ENCODE data around the gene MICAL2.
A peak's percentile ranks its signal among the peaks of the same experiment; 100 is the strongest.

The MICAL2 gene

GRCh38 chr11:12278766-12279671, 168.6 kb downstream of the MICAL2 start:
- peak overlapping the region; percentile 75; the same call in 1 of the 2 replicates for H3K27ac ChIP-seq
- TF ChIP-seq, protein P1, sequence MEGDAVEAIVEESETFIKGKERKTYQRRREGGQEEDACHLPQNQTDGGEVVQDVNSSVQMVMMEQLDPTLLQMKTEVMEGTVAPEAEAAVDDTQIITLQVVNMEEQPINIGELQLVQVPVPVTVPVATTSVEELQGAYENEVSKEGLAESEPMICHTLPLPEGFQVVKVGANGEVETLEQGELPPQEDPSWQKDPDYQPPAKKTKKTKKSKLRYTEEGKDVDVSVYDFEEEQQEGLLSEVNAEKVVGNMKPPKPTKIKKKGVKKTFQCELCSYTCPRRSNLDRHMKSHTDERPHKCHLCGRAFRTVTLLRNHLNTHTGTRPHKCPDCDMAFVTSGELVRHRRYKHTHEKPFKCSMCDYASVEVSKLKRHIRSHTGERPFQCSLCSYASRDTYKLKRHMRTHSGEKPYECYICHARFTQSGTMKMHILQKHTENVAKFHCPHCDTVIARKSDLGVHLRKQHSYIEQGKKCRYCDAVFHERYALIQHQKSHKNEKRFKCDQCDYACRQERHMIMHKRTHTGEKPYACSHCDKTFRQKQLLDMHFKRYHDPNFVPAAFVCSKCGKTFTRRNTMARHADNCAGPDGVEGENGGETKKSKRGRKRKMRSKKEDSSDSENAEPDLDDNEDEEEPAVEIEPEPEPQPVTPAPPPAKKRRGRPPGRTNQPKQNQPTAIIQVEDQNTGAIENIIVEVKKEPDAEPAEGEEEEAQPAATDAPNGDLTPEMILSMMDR (conservative IDR thresholded peaks at IDR 0.05) = no peak

DNA sequence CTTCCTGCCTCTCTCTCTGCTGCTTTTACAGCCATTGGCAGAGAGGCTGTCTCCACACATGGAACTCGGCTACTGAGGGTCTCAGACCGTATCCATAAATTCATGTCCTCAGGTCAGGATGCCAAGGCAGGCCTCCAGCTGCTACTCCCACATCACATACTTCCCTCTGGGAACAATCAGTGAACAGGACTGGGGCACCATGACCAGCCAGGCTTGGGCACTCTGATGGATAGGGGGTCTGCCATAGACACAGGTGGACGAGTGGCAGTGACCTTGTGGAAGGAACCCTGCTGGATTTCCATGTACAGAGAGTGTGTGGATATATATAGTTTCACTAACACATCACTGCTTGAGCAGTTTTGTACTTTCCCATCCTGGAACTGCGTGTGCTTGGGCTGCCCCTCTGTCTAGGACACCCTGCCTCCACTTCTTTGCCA, 169.3 kb downstream of the MICAL2 start:
- TF ChIP-seq, protein P1 (conservative IDR thresholded peaks at IDR 0.05) = no peak
- peak overlapping the region; percentile 75 for H3K27ac ChIP-seq

DNA sequence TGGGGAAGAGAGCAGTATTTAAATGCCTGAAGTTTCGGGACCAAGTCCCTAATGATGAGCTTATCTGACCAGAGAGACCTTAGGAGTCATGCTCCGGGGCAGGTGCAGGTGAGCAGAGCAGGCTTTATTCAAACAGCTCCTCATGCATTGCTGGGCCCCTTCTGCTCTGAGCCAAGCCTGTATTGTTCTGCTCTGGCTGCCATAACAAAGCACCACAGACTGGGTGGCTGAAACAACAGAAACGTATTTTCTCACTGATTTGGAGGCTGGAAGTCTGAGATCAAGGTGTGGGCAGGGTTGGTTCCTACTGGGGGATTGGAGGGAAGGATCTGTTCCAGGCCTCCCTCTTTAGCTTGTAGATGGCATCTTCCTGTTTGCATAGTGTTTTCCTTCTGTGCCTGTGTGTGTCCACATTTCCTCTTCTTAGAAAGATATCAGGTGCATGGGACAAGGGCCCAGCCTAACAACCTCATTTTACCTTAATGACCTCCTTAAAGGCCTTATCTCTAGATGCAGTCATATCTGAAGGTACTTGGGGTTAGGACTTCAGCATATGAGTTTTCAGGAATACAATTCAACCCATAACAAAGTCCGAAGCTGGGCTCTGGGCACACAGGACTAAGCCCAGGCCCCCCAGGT, 169.9 kb downstream of the MICAL2 start:
- peak overlapping the region; percentile 75 for H3K27ac ChIP-seq
- TF ChIP-seq, protein P1 (conservative IDR thresholded peaks at IDR 0.05) = no peak

GRCh38 chr11:12280838-12281565, 170.6 kb downstream of the MICAL2 start:
- H3K27ac ChIP-seq = peak overlapping the region; percentile 75
- TF ChIP-seq, protein P1 (conservative IDR thresholded peaks at IDR 0.05) = no peak

DNA sequence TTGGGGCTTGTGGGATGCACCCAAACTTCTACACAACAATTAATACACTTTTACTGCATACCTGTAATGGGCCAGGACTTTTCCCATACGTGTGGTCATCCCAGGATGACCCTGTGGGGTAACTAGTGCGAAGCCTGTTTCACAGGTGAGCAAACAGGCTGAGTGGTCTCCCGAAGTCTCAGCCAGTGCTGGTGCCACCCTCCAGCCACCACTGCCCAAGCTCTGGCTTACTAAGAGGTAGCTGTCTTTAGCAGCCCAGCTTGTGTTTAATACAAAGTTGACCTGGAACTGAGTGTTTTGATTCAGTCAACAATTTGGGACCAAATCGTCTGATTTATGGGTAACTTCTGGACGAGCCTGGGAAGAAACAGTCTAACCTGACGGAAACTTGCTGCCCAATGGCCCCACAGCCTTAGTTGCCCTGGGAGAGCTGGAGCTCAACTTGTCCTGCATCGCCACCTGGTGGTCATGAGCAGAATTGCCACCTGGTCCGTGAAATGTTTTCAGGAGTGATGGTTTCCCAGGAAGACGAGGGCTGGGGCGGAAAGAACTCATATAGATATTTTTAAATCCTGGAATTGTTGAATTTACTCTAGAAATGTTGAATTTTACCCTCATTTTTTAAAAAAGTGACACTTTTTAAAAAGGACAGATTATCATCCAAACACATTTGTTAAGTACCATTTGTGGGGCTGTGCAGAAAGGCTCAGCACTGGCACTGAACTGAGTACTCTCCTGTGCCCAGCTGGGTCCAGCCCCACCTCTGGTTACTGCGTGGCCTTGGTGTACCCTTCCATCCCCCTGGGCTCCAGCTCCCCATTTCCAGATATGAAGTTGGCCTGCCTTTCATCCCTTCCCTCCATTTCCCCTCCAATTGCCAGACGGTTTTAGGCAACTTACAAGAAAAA, 171.4 kb downstream of the MICAL2 start:
- TF ChIP-seq, protein P1 (conservative IDR thresholded peaks at IDR 0.05) = peak; percentile 89
- peak overlapping the region; percentile 75; the same call in 1 of the 2 replicates for H3K27ac ChIP-seq

DNA sequence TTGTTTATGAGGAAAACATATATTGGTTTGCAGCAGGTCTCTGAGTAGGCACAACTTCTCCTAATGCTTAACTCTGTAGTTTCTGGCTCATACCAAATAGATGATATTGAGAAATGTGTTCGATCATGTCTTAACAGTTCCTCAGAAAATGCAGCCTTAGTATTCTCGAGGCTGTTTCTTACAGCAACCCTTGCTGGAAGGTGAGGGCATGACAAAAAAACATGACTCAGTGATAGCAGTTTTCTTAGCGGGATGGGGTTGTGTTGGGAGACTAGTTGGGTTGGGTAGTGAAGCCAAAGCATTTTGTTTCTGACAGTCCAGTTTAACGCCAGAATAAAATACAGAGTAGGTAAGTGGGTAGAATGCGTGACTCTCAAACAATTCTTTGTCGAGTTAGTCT, 172.3 kb downstream of the MICAL2 start:
- TF ChIP-seq, protein P1 (conservative IDR thresholded peaks at IDR 0.05) = no peak
- no peak overlapping the region for H3K27ac ChIP-seq

Data from VCaP (cell line).